ENCODE measurements around the gene OSBPL10. TPM values are rescaled to one million over a fixed set of nuclear protein-coding genes. Genes with fewer than 3 reads are reported as not detected.
A peak's percentile ranks its signal among the peaks of the same experiment; 100 is the strongest.

The OSBPL10 gene
- total RNA-seq, 2 experiments from 2014 or later = 65.7 to 170 TPM

DNA sequence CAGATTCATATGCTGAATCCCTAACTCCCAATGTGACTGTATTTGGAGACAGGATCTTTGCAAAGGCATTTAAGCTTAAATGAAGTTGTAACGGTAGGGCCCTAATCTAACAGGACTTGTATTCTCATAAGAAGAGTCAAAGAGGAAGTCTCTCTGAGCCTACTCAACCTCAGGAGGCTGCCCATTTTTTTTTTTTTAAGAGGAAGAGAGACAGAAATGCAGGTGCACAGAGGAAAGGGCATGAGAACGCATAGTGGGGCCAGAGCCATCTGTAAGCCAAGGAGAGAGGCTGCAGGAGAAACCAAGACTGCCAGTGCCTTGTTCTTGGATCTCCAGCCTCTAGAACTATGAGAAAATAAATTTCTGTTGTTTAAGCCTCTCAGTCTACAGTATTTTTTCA is 28.9 kb upstream of the OSBPL10 start:
- Histone ChIP-seq H3K4me2 (ENCODE audit: low read length) (peak overlapping the region; percentile 24), H4K20me1 (ENCODE audit: insufficient read depth, low read length) (no peaks in the 10 kb centered on the region), H3K9me2 (ENCODE audit: insufficient read depth, low read length) (no peaks in the 10 kb centered on the region), H3K4me1 (ENCODE audit: insufficient read depth, low read length, poor library complexity, severe bottlenecking) (peaks cover 17% of the 10 kb centered on the region), H3K27ac (ENCODE audit: low read depth, low read length, poor library complexity, severe bottlenecking) (peak overlapping the region; percentile 47), H3K4me3 (ENCODE audit: low read depth, low read length, poor library complexity, severe bottlenecking) (no peak overlapping the region), H3K79me2 (ENCODE audit: insufficient read depth, low read depth, low read length) (no peaks in the 10 kb centered on the region), H2AFZ (ENCODE audit: low read length) (peak overlapping the region; percentile 32; the same call in 1 of the 2 replicates), H3K36me3 (ENCODE audit: insufficient read depth, low read length) (peaks cover 19% of the 10 kb centered on the region), H3K9me3 (ENCODE audit: low read length) (peaks cover 14% of the 10 kb centered on the region; the same call in 1 of the 2 replicates)
- intact Hi-C loops (cut with micrococcal nuclease; ENCODE audit: unreplicated experiment) = no loop called here
- DNase-seq (ENCODE audit: low spot score) = peak; percentile 77
- TF ChIP-seq, protein P1, sequence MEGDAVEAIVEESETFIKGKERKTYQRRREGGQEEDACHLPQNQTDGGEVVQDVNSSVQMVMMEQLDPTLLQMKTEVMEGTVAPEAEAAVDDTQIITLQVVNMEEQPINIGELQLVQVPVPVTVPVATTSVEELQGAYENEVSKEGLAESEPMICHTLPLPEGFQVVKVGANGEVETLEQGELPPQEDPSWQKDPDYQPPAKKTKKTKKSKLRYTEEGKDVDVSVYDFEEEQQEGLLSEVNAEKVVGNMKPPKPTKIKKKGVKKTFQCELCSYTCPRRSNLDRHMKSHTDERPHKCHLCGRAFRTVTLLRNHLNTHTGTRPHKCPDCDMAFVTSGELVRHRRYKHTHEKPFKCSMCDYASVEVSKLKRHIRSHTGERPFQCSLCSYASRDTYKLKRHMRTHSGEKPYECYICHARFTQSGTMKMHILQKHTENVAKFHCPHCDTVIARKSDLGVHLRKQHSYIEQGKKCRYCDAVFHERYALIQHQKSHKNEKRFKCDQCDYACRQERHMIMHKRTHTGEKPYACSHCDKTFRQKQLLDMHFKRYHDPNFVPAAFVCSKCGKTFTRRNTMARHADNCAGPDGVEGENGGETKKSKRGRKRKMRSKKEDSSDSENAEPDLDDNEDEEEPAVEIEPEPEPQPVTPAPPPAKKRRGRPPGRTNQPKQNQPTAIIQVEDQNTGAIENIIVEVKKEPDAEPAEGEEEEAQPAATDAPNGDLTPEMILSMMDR (conservative IDR thresholded peaks at IDR 0.05; ENCODE audit: low read length) = no peak
- TF ChIP-seq EZH2phosphoT487 (IDR thresholded peaks at IDR 0.05; ENCODE audit: borderline replicate concordance, low read depth, low read length) = no peak
- BruUV-seq (replicated peaks) = no TSS peak
- ChIA-PET CTCF (ENCODE audit: unreplicated experiment) (no interaction called here), POLR2A (interaction anchor here (0.7 to 1.6 kb wide), 4 partner anchors 9 to 1397 kb away, joined by 3 to 4 read pairs (median 3); no protein-coding TSS in a partner anchor)

- no peak for TF ChIP-seq EZH2phosphoT487 (IDR thresholded peaks at IDR 0.05; ENCODE audit: borderline replicate concordance, low read depth, low read length)
- TF ChIP-seq, protein P1 (conservative IDR thresholded peaks at IDR 0.05; ENCODE audit: low read length) = no peak
These were observed 28.0 kb upstream of the OSBPL10 start for GRCh38 chr3:32009101-32009500.

DNA sequence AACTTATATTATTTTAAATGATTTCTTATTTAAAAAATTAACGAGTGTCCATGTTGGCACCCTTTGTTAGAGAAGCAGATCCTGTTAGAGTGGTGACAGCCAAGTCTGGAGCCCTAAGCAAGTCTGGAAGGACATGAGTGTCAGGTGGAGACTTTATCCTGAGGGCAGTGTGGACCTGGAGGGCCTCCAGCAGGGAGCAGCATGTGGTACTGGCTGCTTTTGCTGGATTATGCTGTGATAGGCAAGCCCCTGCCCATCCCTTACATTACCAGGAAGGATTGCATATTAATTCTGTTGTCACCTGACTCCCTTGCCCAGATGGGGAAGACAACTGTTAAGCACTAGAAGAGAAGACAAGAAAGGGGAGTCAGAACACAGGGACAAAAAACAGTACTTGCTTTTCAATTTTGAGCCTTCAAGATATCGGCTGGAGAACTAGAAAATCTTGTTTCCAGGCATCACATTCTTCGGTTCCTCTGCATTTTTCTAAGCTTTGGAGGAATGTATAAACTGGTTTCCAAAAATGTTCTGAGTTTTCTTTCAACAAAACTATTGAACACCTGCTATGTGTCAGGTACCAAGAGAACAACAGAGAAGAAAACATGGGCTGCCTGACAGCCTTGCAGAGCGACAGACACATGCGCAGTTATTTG is 23.2 kb upstream of the OSBPL10 start:
- Histone ChIP-seq H3K27ac (ENCODE audit: low read depth, low read length, poor library complexity, severe bottlenecking) (no peak overlapping the region), H3K79me2 (ENCODE audit: insufficient read depth, low read depth, low read length) (no peaks in the 10 kb centered on the region), H3K4me2 (ENCODE audit: low read length) (no peak overlapping the region), H3K9me2 (ENCODE audit: insufficient read depth, low read length) (no peaks in the 10 kb centered on the region), H2AFZ (ENCODE audit: low read length) (no peak overlapping the region), H3K4me1 (ENCODE audit: insufficient read depth, low read length, poor library complexity, severe bottlenecking) (peaks cover 48% of the 10 kb centered on the region), H3K9me3 (ENCODE audit: low read length) (peaks cover 5% of the 10 kb centered on the region; the same call in 1 of the 2 replicates), H3K36me3 (ENCODE audit: insufficient read depth, low read length) (peaks cover 22% of the 10 kb centered on the region; the same call in 1 of the 2 replicates), H4K20me1 (ENCODE audit: insufficient read depth, low read length) (no peaks in the 10 kb centered on the region), H3K4me3 (ENCODE audit: low read depth, low read length, poor library complexity, severe bottlenecking) (no peak overlapping the region)
- POLR2A ChIA-PET = interaction anchor here (1.0 kb wide), 1 partner anchor 22 kb away, joined by 3 read pairs; no protein-coding TSS in a partner anchor
- intact Hi-C loops (cut with micrococcal nuclease; ENCODE audit: unreplicated experiment) = no loop called here
- CTCF ChIA-PET (ENCODE audit: unreplicated experiment) = no interaction called here
- no TSS peak for BruUV-seq (replicated peaks)
- no peak for DNase-seq (ENCODE audit: low spot score)
- TF ChIP-seq, protein P1 (conservative IDR thresholded peaks at IDR 0.05; ENCODE audit: low read length) = 0 out of 2 replicates have a peak, but pooled peaks have one; percentile 15
- TF ChIP-seq EZH2phosphoT487 (IDR thresholded peaks at IDR 0.05; ENCODE audit: borderline replicate concordance, low read depth, low read length) = no peak

More at GRCh38 chr3:32009101-32009500, 28.0 kb upstream of the OSBPL10 start:
- POLR2A ChIA-PET = interaction anchor here (0.5 to 1.6 kb wide), 5 partner anchors 8 to 396 kb away, joined by 3 to 4 read pairs (median 3); no protein-coding TSS in a partner anchor
- peaks cover 22% of the 10 kb centered on the region for H3K4me1 ChIP-seq (ENCODE audit: insufficient read depth, low read length, poor library complexity, severe bottlenecking)
- H3K4me3 ChIP-seq (ENCODE audit: low read depth, low read length, poor library complexity, severe bottlenecking) = no peak overlapping the region
- no peak overlapping the region for H3K27ac ChIP-seq (ENCODE audit: low read depth, low read length, poor library complexity, severe bottlenecking)
- DNase-seq (ENCODE audit: low spot score) = no peak
- CTCF ChIA-PET (ENCODE audit: unreplicated experiment) = no interaction called here
- H3K36me3 ChIP-seq (ENCODE audit: insufficient read depth, low read length) = peaks cover 19% of the 10 kb centered on the region
- H3K4me2 ChIP-seq (ENCODE audit: low read length) = no peak overlapping the region
- H4K20me1 ChIP-seq (ENCODE audit: insufficient read depth, low read length) = no peaks in the 10 kb centered on the region
- no TSS peak for BruUV-seq (replicated peaks)
- H3K9me3 ChIP-seq (ENCODE audit: low read length) = peaks cover 14% of the 10 kb centered on the region; the same call in 1 of the 2 replicates
- no peaks in the 10 kb centered on the region for H3K9me2 ChIP-seq (ENCODE audit: insufficient read depth, low read length)
- peak overlapping the region; percentile 32; the same call in 1 of the 2 replicates for H2AFZ ChIP-seq (ENCODE audit: low read length)
- H3K79me2 ChIP-seq (ENCODE audit: insufficient read depth, low read depth, low read length) = no peaks in the 10 kb centered on the region
- intact Hi-C loops (cut with micrococcal nuclease; ENCODE audit: unreplicated experiment) = no loop called here
